ENCODE measurements around the gene OR1L6.

- TF ChIP-seq POLR2AphosphoS5 (IDR thresholded peaks at IDR 0.05; ENCODE audit: low read depth, low read length) (no peak), TAF1 (IDR thresholded peaks at IDR 0.05; ENCODE audit: borderline replicate concordance, low read depth, low read length) (no peak), POLR2A (IDR thresholded peaks at IDR 0.05; ENCODE audit: low read depth, low read length) (no peak)
Observed at GRCh38 chr9:122791872-122792669, 50.0 kb downstream of the OR1L6 start.

Data from GM12892 (cell line).